ENCODE measurements around the gene PHETA1. TPM values are rescaled to one million over a fixed set of nuclear protein-coding genes. Genes with fewer than 3 reads are reported as not detected.

The PHETA1 gene
- total RNA-seq, 1 experiment from 2014 or later = 10.6 TPM

- RAD21 ChIA-PET (ENCODE audit: low non-redundant PET in 1 of 2, low total read pairs in 2 of 2, uncharacterized antibody in 2 of 2, unreplicated experiment in 2 of 2) = no interaction called here
- DNase-seq (ENCODE audit: low read depth, low spot score) = no peak
- intact Hi-C loops (cut with micrococcal nuclease) = no loop called here
Measured at GRCh38 chr12:111352296-111352993, 16.4 kb downstream of the PHETA1 start.

More at GRCh38 chr12:111352296-111352993, 16.4 kb downstream of the PHETA1 start:
- ChIA-PET CTCF (no interaction called here), POLR2A (no interaction called here)
- Histone ChIP-seq H3K9me3 (ENCODE audit: control insufficient read depth in 1 of 2, insufficient read depth in 1 of 2, low read depth in 1 of 2, low read length in 2 of 2) (peaks cover 7 to 18% of the 10 kb centered on the region in 2 experiments; a peak in 2 of 4 replicates), H3K9me2 (ENCODE audit: insufficient read depth) (no peaks in the 10 kb centered on the region), H3K27ac (ENCODE audit: low read depth, low read length) (no peak overlapping the region), H2AFZ (ENCODE audit: low read depth, low read length, poor library complexity, severe bottlenecking) (no peak overlapping the region), H3K4me1 (ENCODE audit: control insufficient read depth in 1 of 2, insufficient read depth in 2 of 2, low read length in 2 of 2) (no peaks in the 10 kb centered on the region), H3K27me3 (ENCODE audit: insufficient read depth, low read length) (no peaks in the 10 kb centered on the region), H3K4me3 (replicated peaks in 1 of 2; ENCODE audit: low read depth in 1 of 2, low read length in 2 of 2) (no peak overlapping the region), H3K36me3 (ENCODE audit: control insufficient read depth in 1 of 2, insufficient read depth in 2 of 2, low read length in 2 of 2) (no peaks in the 10 kb centered on the region), H3K4me2 (ENCODE audit: low read length) (no peak overlapping the region), H4K20me1 (ENCODE audit: insufficient read depth) (no peaks in the 10 kb centered on the region), H3K9ac (ENCODE audit: low read length) (no peak overlapping the region), H3K79me2 (ENCODE audit: insufficient read depth, low read length) (no peaks in the 10 kb centered on the region)
- TF ChIP-seq CEBPB (IDR thresholded peaks at IDR 0.05; ENCODE audit: low read depth) (no peak), ZFX (IDR thresholded peaks at IDR 0.05) (no peak), ZNF274 (IDR thresholded peaks at IDR 0.05; ENCODE audit: low read depth, low read length) (no peak), TCF7L2 (IDR thresholded peaks at IDR 0.05; ENCODE audit: borderline replicate concordance, extremely low read depth, insufficient read depth, insufficient read length) (no peak), SP1 (IDR thresholded peaks at IDR 0.05; ENCODE audit: low read depth) (no peak), FOSL1 (IDR thresholded peaks at IDR 0.05; ENCODE audit: low read depth) (no peak), CTCF (IDR thresholded peaks at IDR 0.05 in 2 of 3, conservative IDR thresholded peaks at IDR 0.05 in 1 of 3; ENCODE audit: borderline replicate concordance in 1 of 3, insufficient read depth in 1 of 3, low read depth in 2 of 3, low read length in 2 of 3) (no peak), RAD21 (IDR thresholded peaks at IDR 0.05; ENCODE audit: low read depth) (no peak), POLR2AphosphoS5 (IDR thresholded peaks at IDR 0.05; ENCODE audit: low read depth, low read length) (no peak)
- no peak for ATAC-seq
- BruUV-seq (replicated peaks) = no TSS peak

All from HCT116 (cell line).